Left cardiac atrium (tissue), 4 donors: Measurements from ENCODE around the gene PDHA2. TPM values are rescaled to one million over a fixed set of nuclear protein-coding genes. Genes with fewer than 3 reads are reported as not detected.
"Not testable (repeated sequence)": the region's sequence is repeated elsewhere in the genome, so short reads cannot be mapped to it uniquely, and the experiment has no call there.

Source experiments
- ATAC-seq, 2 donors: fragments of 200-7000 bp; cut with Tn5 transposase; one replicate each; pipeline ENCODE4 v1.9.1; 2020; ENCODE audit warnings: mild to moderate bottlenecking in 2 of 2, moderate library complexity in 2 of 2
- DNase-seq: peaks from one replicate; pipeline ENCODE4 v3.0.0-alpha.2; 2020
- intact Hi-C, 2 donors: fragments of 100-400 bp; cut with DNase I; formaldehyde crosslinking; loops; one replicate each; pipeline versions ENCODE4 v1.14.1 to v1.15.1; 2022 to 2023
- long read RNA-seq: library from polyadenylated mRNA; unstranded; transcript quantifications from one replicate; pipeline ENCODE4 v2.0.0, GENCODE V29; 2021
- total RNA-seq, 2 donors: library from RNA; stranded (reverse); fragmentation: NEBNext Ultra II Directional; extraction: Animal tissue kit (Norgen Biotek cat#: 25700); gene quantifications; one replicate each; pipeline ENCODE4 v1.2.1, GENCODE V29; 2021
- donor health status: DM: no; HTN: yes; CAD: no.
- donor health status: DM: no; HTN: yes; CAD: no; lungs with severe emphysema.
- donor health status: DM: yes; HTN: yes; CAD: no.
- donor health status: Dilated cardiomyopathy.

Gene PDHA2
- not detected for total RNA-seq
- long read RNA-seq = 0 reads

DNA sequence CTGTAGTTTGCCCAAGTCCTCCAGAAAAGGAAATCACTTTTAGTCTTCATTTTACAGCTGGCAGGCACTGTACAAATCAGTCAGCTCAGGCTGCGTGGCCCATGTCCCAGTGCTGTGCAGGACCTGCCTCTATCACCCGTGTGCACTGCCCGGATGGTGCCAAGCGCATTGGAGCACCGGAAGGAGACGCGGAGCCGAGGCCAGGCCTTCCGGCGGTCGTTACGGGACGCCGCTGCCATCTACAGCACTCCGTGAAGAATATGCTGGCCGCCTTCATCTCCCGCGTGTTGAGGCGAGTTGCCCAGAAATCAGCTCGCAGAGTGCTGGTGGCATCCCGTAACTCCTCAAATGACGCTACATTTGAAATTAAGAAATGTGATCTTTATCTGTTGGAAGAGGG lies at the start of gene PDHA2:
Gene PDHA2, plus strand, starts transcription at position 203 of the 400 bp plus-strand sequence. Its CDS starts 58 bp downstream, at position 261.
- DNase-seq (no peak), ATAC-seq (no peak)
- intact Hi-C loops = no loop called here

DNA sequence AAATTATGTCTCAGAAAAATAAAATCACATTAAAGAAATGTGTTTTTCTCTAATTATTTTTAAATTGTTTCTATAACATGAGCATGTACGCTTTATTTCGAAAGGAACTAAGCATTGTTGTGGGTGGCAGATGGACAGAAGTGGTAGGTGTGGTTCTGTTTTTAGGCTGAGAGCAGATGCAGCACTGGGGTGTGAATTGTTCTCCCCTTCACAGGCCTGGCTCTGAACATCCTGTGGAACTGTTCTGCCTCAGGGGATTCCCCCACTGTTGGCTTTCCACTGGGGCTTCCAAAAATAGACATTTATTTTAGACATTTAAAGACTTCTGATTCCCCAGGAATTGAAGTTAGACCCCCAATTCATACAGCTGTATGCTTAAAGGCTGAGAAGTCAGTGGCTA lies 41.9 kb upstream of the PDHA2 start:
- intact Hi-C loops = no loop called here
- no peak for ATAC-seq
- no peak for DNase-seq

DNA sequence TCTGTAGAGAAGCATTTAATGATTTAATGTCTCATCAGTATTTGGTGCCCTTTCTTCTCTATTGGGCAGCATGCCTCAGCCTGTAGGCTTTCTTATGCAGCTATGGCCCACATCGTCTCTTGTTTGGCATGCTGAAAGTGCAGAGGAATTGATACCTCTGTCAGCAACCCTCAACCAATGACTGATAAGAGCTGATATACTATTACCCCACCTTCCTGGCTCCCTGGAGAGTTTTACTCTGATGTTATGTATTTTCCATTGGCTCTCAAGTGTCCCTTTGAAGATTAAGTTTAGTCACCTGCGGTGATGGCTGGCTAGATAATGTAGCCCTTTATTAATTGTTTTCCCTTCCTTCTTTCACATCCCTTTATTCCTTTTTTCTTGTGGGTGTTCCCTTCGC lies 41.2 kb upstream of the PDHA2 start:
- DNase-seq (no peak), ATAC-seq (no peak)
- intact Hi-C loops = no loop called here

DNA sequence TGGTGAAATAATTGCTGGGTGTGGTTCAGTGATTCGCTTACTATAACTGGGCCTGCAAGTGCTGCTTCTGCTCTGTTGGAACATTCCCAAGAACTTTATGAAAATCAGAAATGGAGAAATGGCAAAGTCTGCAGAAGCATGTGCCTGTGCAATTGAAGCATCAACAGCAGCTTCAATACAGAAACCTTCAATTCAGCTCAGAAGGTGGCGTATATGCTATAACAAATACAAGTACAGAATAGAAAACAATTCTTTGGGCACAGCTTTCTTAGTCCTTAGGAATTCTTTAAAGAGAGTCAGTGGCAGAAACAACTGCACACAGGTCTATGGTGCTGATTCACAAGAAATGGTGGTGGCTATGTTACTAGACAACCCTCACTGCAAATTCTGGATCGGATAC lies 18.0 kb upstream of the PDHA2 start:
- DNase-seq (no peak), ATAC-seq (no peak)
- intact Hi-C loops = no loop called here

DNA sequence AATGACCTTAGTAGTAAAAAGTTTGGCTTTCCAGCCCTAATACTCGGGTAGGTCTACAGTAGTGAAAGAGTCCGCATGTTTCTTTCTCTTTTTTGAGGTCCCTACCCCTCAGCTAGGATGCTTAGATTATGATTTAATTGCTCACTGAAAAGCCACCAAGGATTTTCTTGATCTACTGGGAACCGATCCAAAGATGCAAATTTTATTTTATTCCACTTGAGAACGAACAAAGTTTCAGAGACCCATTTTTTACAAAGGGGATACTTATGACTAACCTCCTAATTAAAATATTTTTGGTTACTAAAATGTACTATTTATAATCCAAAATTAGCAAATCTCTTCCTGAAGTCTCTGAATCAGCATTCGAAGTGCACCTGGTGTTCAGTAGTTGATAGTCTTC lies 14.3 kb upstream of the PDHA2 start:
- DNase-seq (no peak), ATAC-seq (no peak)
- intact Hi-C loops = no loop called here

DNA sequence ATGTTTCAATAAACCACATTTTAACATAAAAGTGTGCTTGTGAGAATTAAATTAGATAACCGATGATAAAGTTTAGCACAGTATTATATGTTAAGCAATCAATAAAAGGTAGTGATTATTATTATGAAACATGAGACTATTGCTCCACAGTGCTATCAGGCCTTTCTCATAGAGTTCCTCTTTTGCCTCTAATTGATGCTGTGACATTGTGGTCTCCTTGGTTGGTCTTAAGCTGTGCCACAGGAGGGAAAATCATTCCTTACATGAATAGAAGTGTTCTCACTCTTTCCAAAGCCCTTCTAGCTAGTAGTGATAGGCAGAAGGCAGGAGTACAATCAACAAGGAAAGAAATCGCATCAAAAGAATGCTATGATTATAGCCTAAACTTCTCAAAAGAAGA lies 9.2 kb upstream of the PDHA2 start:
- intact Hi-C loops = no loop called here
- ATAC-seq = no peak
- DNase-seq = no peak

DNA sequence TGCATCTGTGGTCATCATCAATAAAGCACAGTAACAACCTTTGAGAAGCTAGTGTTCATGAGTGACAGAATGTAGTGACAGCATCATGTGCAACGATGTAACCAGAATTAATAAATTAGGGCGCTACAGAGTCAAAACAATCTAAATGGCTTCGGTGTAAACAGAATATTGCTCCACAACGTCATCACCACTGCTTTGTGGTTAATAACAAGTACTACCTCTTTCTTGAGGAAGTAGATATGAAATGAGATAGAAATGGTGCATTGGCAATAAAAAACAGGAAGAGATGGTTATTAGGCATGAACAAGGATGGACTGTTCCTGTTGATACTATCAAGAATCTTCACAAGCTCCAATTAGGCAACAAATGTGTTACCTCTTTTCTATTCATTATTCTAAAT lies 8.7 kb upstream of the PDHA2 start:
- no peak for ATAC-seq
- DNase-seq = no peak
- intact Hi-C loops = no loop called here

DNA sequence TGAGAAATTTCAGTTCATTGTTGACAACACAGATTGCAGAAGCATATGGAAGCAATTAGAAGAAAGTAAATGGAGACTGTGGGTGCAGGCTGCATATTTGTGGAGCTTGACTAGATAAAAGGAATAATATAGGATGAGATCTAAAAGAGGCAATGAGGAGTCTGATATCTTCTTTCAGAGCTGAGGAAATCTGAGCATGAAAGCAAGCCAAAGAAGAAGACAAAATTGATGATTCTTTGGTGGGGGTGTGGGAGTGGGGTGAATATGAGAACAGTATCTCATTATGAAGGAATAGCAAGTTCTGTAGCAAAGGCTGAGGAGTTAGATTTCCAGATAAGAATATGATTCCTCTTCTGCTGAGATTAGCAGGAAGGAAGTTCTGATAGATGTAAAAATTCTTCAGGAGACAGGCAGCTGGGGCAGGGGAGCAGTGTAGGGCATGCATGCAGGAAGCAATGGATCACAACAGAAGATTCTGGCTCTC lies 6.1 kb upstream of the PDHA2 start:
- intact Hi-C loops = no loop called here
- no peak for DNase-seq

DNA sequence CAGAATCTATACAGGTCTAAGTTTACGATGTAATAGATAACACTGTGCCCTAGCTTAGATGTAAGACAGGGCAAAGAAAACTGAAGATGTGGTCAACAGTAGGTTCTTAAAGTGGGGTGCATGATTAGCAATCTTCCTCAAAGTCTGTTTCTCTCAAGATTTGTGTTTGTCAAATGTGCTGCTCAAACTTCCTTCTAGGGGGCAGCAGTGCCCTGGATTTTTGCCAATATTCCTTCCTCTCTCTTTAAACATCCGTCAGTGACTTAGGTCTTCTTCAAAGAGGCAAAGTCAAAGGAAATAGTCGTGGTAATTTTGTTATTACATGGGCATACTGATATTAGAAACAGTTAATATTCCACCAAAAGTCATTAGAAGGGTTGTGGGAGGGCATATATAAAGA lies 4.2 kb upstream of the PDHA2 start:
- intact Hi-C loops = no loop called here
- ATAC-seq = no peak

More for the DNA sequence above, 6.1 kb upstream of the PDHA2 start:
- ATAC-seq = no peak

DNA sequence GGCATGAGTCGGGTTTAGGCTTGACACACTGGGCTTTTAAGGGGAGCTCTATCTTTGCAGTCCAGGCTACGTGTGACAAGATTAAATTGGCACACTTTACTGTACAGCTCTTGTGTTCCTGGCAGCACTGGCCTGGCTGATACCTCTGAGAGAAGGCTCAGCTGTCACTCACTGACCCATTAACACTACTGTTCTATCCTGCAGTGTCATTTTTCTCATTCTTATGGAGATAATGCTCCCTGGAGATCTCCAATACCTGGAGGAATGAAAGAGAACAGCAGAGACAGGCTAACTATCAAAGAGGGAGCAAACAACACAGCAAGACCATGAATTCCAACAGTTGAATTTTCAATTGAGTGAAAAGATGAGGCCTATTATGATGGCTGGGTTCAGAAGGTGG lies 1.7 kb upstream of the PDHA2 start:
- ATAC-seq = peak; percentile 94 to 95
- intact Hi-C loops = no loop called here
- DNase-seq = no peak

More for the DNA sequence above, 4.2 kb upstream of the PDHA2 start:
- DNase-seq = no peak

DNA sequence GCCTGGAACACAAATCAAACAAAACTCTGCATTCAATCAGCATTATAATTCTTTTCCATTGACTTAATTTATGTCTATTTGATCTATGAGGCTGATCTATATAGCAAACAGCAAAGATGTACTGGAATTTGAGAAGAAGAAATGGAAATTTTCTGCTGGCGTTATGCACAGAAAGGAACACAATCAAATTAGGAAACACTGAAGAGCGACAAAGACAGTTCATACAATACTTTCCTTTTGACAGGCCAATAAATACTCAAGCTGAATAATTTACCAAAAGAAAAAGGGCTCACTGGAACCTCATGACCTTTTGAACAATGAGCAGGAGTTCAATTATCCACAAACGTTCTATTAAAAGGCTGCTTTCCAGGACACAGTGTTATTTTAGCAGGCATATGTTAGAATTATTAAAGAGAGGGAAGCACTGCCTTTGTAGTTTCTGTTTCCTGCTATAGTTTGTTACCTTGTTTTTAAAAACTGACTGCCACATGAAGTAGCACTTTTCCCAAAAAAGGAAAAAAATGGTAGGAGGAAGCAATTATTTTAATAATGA lies 8.1 kb downstream of the PDHA2 start:
- intact Hi-C loops = no loop called here
- no peak for DNase-seq
- no peak for ATAC-seq

DNA sequence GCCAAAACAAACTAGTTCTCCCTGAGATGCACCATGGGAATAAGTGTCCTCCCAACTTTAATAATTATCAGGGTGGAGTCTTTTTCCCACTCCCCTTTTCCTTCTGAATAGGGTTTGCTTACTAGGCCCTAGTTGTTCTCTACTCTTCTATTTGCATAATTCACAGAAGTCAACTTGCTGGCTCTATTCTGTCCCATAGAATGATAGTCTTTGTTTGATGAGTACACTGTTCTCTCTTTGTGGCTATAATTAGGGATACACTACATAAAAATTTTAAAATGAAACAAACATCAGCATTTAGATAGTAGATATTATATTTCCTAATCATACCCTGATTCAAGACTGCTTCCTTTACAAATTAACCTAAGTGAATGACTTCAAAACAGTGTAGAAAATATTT lies 10.3 kb downstream of the PDHA2 start:
- DNase-seq = no peak
- intact Hi-C loops = no loop called here
- ATAC-seq = no peak

DNA sequence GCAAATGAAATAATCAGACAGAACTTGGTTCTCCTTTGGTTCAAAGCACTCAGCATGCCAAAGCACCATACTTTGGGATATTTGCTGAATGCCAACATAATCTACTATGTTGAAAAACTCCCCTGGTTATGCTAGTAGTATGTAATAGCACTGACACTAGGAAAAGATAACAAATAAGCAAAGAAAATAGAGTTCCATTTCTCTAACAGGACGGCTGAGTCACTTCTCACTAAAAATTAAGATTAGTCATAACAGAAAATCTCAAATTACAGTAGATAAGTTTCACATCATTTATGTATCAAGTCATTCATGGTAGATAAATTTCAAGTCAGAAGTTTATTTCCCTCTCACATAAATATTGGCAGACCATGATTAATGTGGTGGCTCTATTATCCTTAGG lies 17.9 kb downstream of the PDHA2 start:
- intact Hi-C loops = no loop called here
- DNase-seq (no peak), ATAC-seq (peak in 1 of 2 donors; percentile 26)

DNA sequence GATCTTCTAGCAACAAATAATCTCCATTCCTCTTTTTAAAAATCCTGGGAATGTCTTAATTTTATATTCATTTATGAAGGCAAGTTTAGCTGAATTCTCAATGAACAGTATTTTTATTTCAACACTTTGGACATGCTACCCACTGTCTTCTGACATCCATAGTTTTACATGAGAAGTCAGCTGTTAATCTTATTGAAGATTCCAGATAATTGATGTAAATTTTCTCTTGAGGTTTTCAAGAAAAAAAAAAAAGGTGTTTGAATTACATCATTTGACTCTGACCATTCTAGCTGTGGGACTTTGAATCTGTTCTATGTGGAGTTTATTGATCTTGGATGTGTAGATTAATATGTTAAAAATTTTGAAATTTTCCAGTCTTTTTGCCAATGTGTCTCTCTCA lies 28.0 kb downstream of the PDHA2 start:
- DNase-seq = no peak
- no peak for ATAC-seq
- intact Hi-C loops = no loop called here

DNA sequence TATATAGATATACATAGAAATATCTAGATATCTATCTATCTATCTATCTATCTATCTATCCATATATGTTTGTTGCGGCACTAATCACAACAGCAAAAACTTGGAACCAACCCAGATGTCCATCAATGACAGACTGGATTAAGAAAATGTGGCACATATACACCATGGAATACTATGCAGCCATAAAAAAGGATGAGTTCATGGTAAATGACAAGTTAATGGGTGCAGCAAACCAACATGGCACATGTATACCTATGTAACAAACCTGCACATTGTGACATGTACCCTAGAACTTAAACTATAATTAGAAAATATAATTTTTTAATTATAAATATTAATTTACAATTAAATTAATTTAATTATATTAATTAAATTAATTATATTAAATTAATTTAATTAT lies 29.5 kb downstream of the PDHA2 start:
- DNase-seq, ATAC-seq, intact Hi-C loops: not testable (repeated sequence)

DNA sequence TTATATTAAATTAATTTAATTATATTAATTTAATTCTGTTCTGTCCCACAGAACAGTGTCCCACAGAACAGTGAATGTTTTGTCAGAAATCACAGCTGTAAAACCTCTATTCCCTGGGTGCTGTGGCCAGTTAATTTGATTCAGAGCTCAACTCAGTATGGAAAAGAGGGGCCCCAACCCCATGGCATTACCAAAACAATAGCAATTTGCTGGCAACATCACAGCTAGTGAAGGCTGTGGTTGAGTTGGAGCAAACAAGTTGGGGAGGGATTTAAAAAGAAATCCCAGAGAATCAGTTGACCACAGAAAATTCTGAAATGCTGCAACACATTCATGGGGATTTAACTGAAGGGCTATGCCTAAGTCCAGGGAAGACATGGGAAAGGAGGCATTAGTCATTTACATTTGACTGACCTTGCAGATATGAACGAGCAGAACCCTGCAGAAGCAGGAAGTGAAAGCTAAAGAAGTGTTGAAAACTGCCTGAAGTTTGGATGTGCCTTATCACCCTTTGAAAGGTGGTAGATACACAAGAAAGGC lies 30.1 kb downstream of the PDHA2 start:
- ATAC-seq = no peak

DNA sequence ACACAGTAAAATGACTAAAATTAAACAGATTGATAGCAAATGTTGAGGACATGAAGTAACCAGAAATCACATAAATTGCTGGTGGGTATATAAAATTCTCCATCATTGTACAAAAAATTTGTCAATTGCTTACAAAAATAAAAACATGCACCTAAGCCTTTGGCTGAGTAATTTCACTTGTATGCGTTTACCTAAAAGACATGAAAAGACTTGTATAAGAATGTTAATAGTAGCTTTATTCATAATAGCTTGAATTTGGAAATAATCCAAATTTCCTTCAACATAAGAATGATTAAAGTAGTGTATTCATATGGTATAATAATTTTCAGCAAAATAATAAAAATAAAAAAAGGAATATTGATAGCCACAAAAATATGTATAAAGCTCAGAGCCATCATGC lies 37.7 kb downstream of the PDHA2 start:
- DNase-seq = no peak
- ATAC-seq = no peak
- intact Hi-C loops = no loop called here

More for the DNA sequence above, 30.1 kb downstream of the PDHA2 start:
- intact Hi-C loops = no loop called here
- no peak for DNase-seq

DNA sequence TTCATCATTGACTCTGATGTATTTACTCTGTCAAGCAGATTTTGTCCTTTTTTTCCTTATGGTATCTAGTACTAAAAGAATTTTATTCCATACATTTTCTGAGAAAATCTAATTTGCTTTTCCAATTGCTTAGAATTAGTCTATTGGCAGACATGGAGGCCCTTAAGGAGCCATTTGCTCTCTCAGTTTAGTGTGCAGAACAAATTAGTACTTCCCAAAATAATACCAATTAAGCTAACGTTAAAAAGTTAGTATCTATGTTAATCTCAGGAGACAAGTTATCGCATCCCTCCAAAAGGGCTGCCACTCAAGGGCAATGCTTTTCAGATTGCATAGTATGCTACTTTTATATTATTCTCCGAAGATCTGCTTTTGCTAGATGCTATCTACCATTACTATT lies 47.7 kb downstream of the PDHA2 start:
- ATAC-seq = no peak
- DNase-seq = no peak
- intact Hi-C loops = no loop called here

DNA sequence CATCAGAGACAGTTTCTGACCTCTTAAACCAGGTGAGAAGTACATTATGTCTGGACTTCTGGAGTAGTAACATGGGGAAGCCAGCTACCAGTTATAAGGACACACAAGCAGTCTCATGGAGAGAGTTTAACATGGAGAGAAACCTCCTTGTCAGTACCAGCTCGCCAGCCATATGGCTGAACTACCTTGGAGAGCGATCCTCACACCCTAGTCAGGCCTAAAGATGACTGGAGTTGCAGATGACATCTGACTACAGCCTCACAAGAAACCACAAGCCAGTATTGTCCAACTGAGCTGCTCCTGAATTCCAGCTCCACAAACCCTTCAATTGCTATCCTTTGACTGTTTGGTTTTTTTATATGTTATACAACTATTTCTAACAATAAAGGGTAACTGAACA lies 49.8 kb downstream of the PDHA2 start:
- ATAC-seq (no peak), DNase-seq (no peak)
- intact Hi-C loops = no loop called here
